Esophagus squamous epithelium (tissue), 5 donors: Measurements from ENCODE around the gene JAZF1. TPM values are rescaled to one million over a fixed set of nuclear protein-coding genes. Genes with fewer than 3 reads are reported as not detected.

Experiments used
- DNase-seq: peaks from one replicate; lab custom pipeline; 2025; lab: John Stamatoyannopoulos, UW
- H3K27ac ChIP-seq, 4 donors: fragments of 200-600 bp; sonication (generic); one replicate each; pipeline ENCODE4 v1.5.1; 2016 to 2019; ENCODE audit warnings: mild to moderate bottlenecking in 1 of 4
- H3K27me3 ChIP-seq, 4 donors: fragments of 200-600 bp; sonication (generic); 1 replicate in 3 of 4; 2 replicates in 1 of 4; pipeline versions ENCODE4 v1.5.1 to v1.6.0; 2017 to 2021; ENCODE audit warnings: antibody characterized with exemption in 1 of 4
- H3K36me3 ChIP-seq, 3 donors: fragments of 200-600 bp; sonication (generic); one replicate each; pipeline ENCODE4 v1.5.1; 2016 to 2019
- H3K4me1 ChIP-seq, 3 donors: fragments of 200-600 bp; sonication (generic); one replicate each; pipeline ENCODE4 v1.5.1; 2017 to 2019
- H3K4me3 ChIP-seq, 4 donors: fragments of 200-600 bp; sonication (generic); 1 replicate in 3 of 4; 2 replicates in 1 of 4; pipeline ENCODE4 v1.5.1; 2016 to 2019; ENCODE audit warnings: mild to moderate bottlenecking in 2 of 4, moderate library complexity in 1 of 4
- H3K9me3 ChIP-seq, 3 donors: fragments of 200-600 bp; sonication (generic); one replicate each; pipeline ENCODE4 v1.5.1; 2016 to 2019
- CTCF ChIP-seq, 6 experiments: fragments of 450-650 bp in 4 of 6; fragments of 200-600 bp in 2 of 6; sonication (generic) in 2 of 6; IDR thresholded peaks; one replicate each; pipeline ENCODE4 v1.5.1; 2016 to 2019; ENCODE audit warnings: antibody characterized with exemption in 6 of 6, mild to moderate bottlenecking in 4 of 6, moderate library complexity in 4 of 6
- POLR2A ChIP-seq, 4 donors: fragments of 450-650 bp; IDR thresholded peaks; one replicate each; pipeline ENCODE4 v1.6.1; 2017; ENCODE audit warnings: antibody characterized with exemption in 4 of 4, mild to moderate bottlenecking in 4 of 4, moderate library complexity in 3 of 4
- WGBS, 2 donors: methylation state at CpG; one replicate each; pipeline ENCODE4 v1.1.5; 2018; 5-methylcytosine and 5-hydroxymethylcytosine counted together
- intact Hi-C: fragments of 100-400 bp; cut with DNase I; formaldehyde crosslinking; loops from one replicate; pipeline ENCODE4 v1.15.0; 2022
- total RNA-seq, 4 donors: library from RNA; depleted of rRNA; stranded (reverse); fragments of >200 nt; gene quantifications; one replicate each; pipeline ENCODE4 v1.1.0, GENCODE V29; 2016
- donor health status: DM: yes; HTN: yes; CAD: no.

Gene JAZF1
- total RNA-seq, 4 donors from 2014 or later, result 1.3 to 8.6 (median 2.0) TPM

- WGBS, 2 donors, result 74 to 88% methylated on average over 3 of the region's 3 CpGs
- H3K27ac ChIP-seq, result no peak overlapping the region
- H3K36me3 ChIP-seq, result no peaks in the 10 kb centered on the region
- peaks cover 0 to 5% (median 0%) of the 10 kb centered on the region in 3 donors for H3K4me1 ChIP-seq
- DNase-seq, result no peak
- no peaks in the 10 kb centered on the region for H3K27me3 ChIP-seq
- TF ChIP-seq POLR2A (IDR thresholded peaks at IDR 0.05), result no peak
- TF ChIP-seq CTCF (IDR thresholded peaks at IDR 0.05), result no peak
- no peak overlapping the region for H3K4me3 ChIP-seq
- H3K9me3 ChIP-seq, result no peaks in the 10 kb centered on the region
- intact Hi-C loops, result no loop called here
These were observed 180.8 kb downstream of the JAZF1 start for GRCh38 chr7:27999829-28000228.

- Histone ChIP-seq H3K36me3 (no peaks in the 10 kb centered on the region), H3K4me3 (no peak overlapping the region), H3K4me1 (peaks cover 0 to 12% (median 0%) of the 10 kb centered on the region in 3 donors), H3K27ac (no peak overlapping the region), H3K27me3 (no peaks in the 10 kb centered on the region), H3K9me3 (no peaks in the 10 kb centered on the region)
- intact Hi-C loops, result no loop called here
- TF ChIP-seq CTCF (IDR thresholded peaks at IDR 0.05) (no peak), POLR2A (IDR thresholded peaks at IDR 0.05) (no peak)
- WGBS, 2 donors, result 50 to 76% methylated on average over 2 of the region's 2 CpGs
- no peak for DNase-seq
These were observed 182.2 kb downstream of the JAZF1 start for GRCh38 chr7:27998382-27998781.

GRCh38 chr7:27997188-27997707, 183.3 kb downstream of the JAZF1 start:
- no peak for DNase-seq
- H3K36me3 ChIP-seq, result no peaks in the 10 kb centered on the region
- H3K27ac ChIP-seq, result no peak overlapping the region
- intact Hi-C loops, result no loop called here
- TF ChIP-seq POLR2A (IDR thresholded peaks at IDR 0.05) (no peak), CTCF (IDR thresholded peaks at IDR 0.05) (no peak)
- no peak overlapping the region for H3K4me3 ChIP-seq
- H3K27me3 ChIP-seq, result no peaks in the 10 kb centered on the region
- H3K4me1 ChIP-seq, result peaks cover 0 to 18% (median 3%) of the 10 kb centered on the region in 3 donors
- no peaks in the 10 kb centered on the region for H3K9me3 ChIP-seq
- WGBS, 2 donors, result 95% methylated on average over 1 of the region's 1 CpG

GRCh38 chr7:27996141-27996540, 184.5 kb downstream of the JAZF1 start:
- H3K27ac ChIP-seq, result no peak overlapping the region
- intact Hi-C loops, result no loop called here
- no peak for TF ChIP-seq POLR2A (IDR thresholded peaks at IDR 0.05)
- TF ChIP-seq CTCF (IDR thresholded peaks at IDR 0.05), result no peak
- DNase-seq, result no peak
- H3K4me1 ChIP-seq, result peaks cover 0 to 18% (median 3%) of the 10 kb centered on the region in 3 donors
- no peaks in the 10 kb centered on the region for H3K27me3 ChIP-seq
- H3K9me3 ChIP-seq, result no peaks in the 10 kb centered on the region
- no peaks in the 10 kb centered on the region for H3K36me3 ChIP-seq
- H3K4me3 ChIP-seq, result no peak overlapping the region
- 90 to 94% methylated on average over 6 to 7 of the region's 7 CpGs for WGBS, 2 donors

- DNase-seq, result no peak
- Histone ChIP-seq H3K36me3 (no peaks in the 10 kb centered on the region), H3K27ac (no peak overlapping the region), H3K9me3 (no peaks in the 10 kb centered on the region), H3K4me3 (no peak overlapping the region), H3K27me3 (no peaks in the 10 kb centered on the region), H3K4me1 (peaks cover 0 to 18% (median 3%) of the 10 kb centered on the region in 3 donors)
- whole genome bisulfite sequencing, 2 donors, result 85 to 93% methylated on average over 3 of the region's 3 CpGs
- intact Hi-C loops, result no loop called here
- TF ChIP-seq POLR2A (IDR thresholded peaks at IDR 0.05) (no peak), CTCF (IDR thresholded peaks at IDR 0.05) (no peak)
These were observed 185.4 kb downstream of the JAZF1 start for GRCh38 chr7:27995228-27995627.
